GM12864 (cell line): ENCODE data around the gene XRCC1.
A peak's percentile ranks its signal among the peaks of the same experiment; 100 is the strongest.

Experiments used
- DNase-seq: peaks from one replicate; pipeline ENCODE4 v3.0.0-alpha.2; 2011; ENCODE audit warnings: low read depth
- H3K4me3 ChIP-seq: 2 replicates; pipeline ENCODE4 v1.5.1; 2011; ENCODE audit warnings: mild to moderate bottlenecking, low read depth, low read length, control low read depth
- TF ChIP-seq, protein P1 (sequence below): IDR thresholded peaks from 2 replicates; pipeline ENCODE4 v1.5.1; 2011; ENCODE audit warnings: low read depth, mild to moderate bottlenecking, moderate library complexity, low read length, control low read depth, inconsistent platforms; ENCODE audit errors: missing control alignments

XRCC1 gene

DNA sequence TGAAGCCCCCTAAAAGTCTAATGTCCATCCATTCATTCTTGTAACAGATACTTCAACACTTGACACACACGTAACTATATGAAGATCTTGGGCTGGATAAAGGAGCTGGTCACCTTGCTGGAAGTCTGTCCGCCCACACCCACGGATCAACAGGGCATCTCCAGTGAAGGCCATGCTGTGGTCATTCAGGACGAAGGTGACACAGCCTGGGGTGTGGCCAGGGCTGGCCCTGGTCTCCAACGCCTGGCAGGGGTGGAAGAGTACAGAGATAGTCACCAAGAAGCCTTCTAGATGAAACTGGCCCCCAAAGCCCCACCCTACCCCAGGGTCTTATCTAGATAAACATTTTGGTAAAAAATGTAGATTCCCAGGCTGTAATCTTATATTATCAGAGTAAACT, 64.0 kb downstream of the XRCC1 start:
- H3K4me3 ChIP-seq: no peak overlapping the region
- TF ChIP-seq, protein P1, sequence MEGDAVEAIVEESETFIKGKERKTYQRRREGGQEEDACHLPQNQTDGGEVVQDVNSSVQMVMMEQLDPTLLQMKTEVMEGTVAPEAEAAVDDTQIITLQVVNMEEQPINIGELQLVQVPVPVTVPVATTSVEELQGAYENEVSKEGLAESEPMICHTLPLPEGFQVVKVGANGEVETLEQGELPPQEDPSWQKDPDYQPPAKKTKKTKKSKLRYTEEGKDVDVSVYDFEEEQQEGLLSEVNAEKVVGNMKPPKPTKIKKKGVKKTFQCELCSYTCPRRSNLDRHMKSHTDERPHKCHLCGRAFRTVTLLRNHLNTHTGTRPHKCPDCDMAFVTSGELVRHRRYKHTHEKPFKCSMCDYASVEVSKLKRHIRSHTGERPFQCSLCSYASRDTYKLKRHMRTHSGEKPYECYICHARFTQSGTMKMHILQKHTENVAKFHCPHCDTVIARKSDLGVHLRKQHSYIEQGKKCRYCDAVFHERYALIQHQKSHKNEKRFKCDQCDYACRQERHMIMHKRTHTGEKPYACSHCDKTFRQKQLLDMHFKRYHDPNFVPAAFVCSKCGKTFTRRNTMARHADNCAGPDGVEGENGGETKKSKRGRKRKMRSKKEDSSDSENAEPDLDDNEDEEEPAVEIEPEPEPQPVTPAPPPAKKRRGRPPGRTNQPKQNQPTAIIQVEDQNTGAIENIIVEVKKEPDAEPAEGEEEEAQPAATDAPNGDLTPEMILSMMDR: no peak
- DNase-seq: no peak

DNA sequence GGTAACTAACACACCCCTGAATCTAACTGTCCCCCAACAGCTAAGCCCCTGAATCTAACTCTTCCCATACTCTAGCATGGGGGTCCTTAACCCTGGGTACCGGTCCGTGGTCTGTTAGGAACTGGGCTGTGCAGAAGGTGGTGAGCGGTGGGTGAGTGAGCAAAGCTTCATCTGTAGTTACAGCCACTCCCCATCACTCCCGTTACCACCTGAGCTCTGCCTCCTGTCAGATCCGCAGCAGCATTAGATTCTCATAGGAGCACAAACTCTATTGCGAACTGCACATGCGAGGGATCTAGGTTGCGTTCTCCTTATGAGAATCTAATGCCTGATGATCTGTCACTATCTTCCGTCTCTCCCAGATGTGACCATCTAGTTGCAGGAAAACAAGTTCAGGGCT, 64.6 kb downstream of the XRCC1 start:
- no peak for DNase-seq
- TF ChIP-seq, protein P1: no peak
- no peak overlapping the region for H3K4me3 ChIP-seq

DNA sequence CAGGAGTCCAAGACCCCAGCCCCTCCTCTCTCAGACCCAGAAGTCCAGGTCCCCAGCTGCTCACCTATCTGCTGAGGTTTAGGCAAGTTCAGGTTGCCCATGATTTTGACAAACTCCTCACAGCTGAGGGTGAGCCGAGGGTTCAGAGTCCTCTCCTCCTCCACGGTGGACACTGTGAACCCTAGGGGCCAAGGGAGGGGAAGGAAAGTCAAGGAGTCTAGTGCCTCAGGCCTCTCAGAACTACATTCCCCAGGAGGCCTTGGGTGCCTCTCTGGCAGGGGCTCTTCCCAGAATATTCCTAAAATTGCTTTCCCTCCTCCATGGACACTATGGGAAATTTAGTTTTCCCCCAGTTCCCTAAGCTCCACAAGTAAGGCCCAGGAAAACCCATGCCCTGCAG, 67.4 kb downstream of the XRCC1 start:
- no peak for DNase-seq
- no peak overlapping the region for H3K4me3 ChIP-seq
- TF ChIP-seq, protein P1: no peak

DNA sequence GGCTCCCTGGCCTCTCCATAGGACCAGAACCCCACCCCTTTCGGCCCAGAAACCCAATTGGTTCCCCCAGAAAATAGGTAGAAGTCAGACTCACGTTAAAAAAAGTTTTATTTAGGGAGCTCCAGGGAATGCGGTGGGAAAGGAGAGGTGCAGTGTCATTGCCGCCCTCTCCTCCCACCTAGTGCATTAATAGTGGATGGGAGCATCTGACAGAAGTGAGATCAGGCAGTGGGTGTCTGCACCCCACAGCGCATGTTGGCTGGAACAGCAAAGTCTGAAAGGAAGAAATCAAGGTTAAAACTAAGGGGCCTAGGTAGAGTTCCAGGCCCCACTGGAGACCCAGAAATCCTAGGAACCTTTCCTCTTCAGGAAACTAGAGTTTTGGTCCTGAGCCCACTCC, 68.7 kb downstream of the XRCC1 start:
- no peak overlapping the region for H3K4me3 ChIP-seq
- DNase-seq: no peak
- TF ChIP-seq, protein P1: no peak

DNA sequence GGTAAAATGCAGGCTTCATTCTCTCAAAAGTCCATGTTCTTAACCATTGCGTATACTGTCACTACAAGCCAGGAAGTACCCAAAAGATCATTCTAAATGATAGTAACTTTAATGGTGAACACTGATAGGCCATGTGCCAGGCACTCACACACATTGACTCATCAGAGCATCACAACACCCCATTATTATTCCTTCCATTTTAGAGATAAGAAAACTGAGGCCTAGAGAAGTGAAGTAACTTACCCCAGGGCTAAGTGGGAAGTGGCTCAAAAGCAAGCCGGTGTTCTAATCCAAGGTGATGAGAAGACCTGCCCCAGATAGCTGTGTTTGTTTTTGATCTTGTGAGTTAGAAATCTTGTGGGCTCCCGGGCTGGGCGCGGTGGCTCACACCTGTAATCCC, 69.4 kb downstream of the XRCC1 start:
- DNase-seq: no peak
- TF ChIP-seq, protein P1: no peak
- no peak overlapping the region for H3K4me3 ChIP-seq

DNA sequence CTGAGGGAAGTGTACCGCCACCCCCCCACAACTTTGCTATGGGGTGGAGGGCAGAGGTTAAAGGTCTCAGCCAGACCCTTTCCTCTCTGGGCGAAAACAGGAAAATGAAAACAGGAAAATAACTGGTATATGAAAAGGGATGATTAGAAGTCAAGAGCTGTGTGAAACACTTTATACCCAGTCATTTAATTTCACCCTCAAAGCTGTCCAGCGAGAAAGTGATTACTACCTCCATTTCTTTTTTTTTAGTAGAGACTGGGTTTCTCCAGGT, 70.2 kb downstream of the XRCC1 start:
- DNase-seq: no peak
- H3K4me3 ChIP-seq: peak overlapping the region; percentile 67; the same call in 1 of the 2 replicates
- TF ChIP-seq, protein P1: no peak

DNA sequence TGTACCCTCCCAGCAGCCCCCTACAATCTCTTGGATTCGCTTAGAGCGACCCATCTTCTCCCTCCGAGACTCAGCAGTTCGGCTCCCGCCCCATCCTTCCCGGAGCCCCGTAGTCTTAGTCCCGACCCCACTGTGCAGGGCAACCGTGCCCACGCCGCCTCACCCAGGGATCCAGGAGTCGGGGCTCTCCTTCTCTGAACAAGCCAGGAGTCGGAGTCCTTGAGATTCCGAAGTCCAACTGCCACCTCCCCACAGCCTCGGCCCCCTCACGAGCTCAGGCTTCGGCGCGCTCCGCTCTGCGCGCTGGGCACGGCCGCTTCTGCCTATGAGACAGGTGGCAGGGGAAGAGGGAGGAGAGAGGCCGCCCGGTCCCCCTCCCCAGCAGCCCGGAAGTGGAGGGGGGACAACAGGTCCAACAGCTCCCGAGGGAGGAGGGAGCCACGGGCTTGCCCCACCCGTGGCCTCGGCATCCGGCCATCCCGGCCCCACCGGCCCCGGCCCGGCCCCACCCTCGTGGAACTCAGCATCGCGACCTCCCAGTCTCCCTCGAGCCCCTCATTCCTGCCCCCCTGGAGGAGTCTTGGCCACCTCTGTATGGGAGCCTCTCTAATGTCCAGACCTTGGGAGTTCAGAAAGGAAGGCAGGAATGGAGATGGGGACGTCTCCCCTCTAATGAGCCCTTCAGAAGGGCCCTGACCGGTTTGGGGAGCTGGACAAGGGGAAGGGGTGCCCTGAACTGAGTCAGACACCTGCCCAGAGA, 70.7 kb downstream of the XRCC1 start, which contains the start of gene PHLDB3:
Gene PHLDB3 (minus strand): TSS at position 321 of the 760 bp plus-strand sequence. CDS start 628 bp downstream, outside the sequence.
- no peak for DNase-seq
- H3K4me3 ChIP-seq: peak within 1 kb of the TSS; percentile 67
- TF ChIP-seq, protein P1: no peak
